HCT116 (cell line): Measurements from ENCODE around the gene SCGB1D2. TPM values are rescaled to one million over a fixed set of nuclear protein-coding genes. Genes with fewer than 3 reads are reported as not detected.

Source experiments
- ATAC-seq: fragments of 200-7000 bp; cut with Tn5 transposase; 2 replicates; pipeline ENCODE4 v1.9.1; 2020; ENCODE audit warnings: mild to moderate bottlenecking, moderate library complexity
- BruUV-seq: library from RNA; stranded (reverse); fragments of 400-500 nt; replicated peaks from 2 replicates; lab custom pipeline; 2021; lab: Mats Ljungman, UMichigan
- CTCF ChIA-PET: fragments of 300-600 bp; sonication (Branson Sonifier 250); formaldehyde crosslinking; loops from one replicate; lab custom pipeline; 2021; ENCODE audit warnings: antibody characterized with exemption; lab: Charles Lee
- POLR2A ChIA-PET: fragments of 300-600, 350-600 bp; sonication (Branson Sonifier 250); formaldehyde crosslinking; loops from one replicate; lab custom pipeline; 2021; ENCODE audit warnings: antibody characterized with exemption; lab: Charles Lee
- RAD21 ChIA-PET, 2 experiments: fragments of 300-600 bp; sonication (Branson Sonifier 250); formaldehyde crosslinking; loops; one replicate each; lab custom pipeline; 2023; ENCODE audit warnings: low total read pairs in 2 of 2; ENCODE audit not compliant: uncharacterized antibody in 2 of 2, unreplicated experiment in 2 of 2, low non-redundant PET in 1 of 2; lab: Charles Lee
- DNase-seq: peaks from one replicate; pipeline ENCODE4 v3.0.0-alpha.2; 2010; ENCODE audit warnings: low read depth, low spot score
- H2AFZ ChIP-seq: fragments of 200-600 bp; shearing (Covaris generic), sonication (generic); 2 replicates; pipeline ENCODE4 v1.6.1; 2017; ENCODE audit warnings: low read depth, mixed run types, mixed read lengths, antibody characterized with exemption, low read length; ENCODE audit not compliant: poor library complexity, severe bottlenecking
- H3K27ac ChIP-seq: 2 replicates; pipeline ENCODE4 v1.5.1; 2012; ENCODE audit warnings: low read depth, low read length
- H3K27me3 ChIP-seq: fragments of 200-600 bp; sonication (generic); 2 replicates; pipeline ENCODE4 v1.6.1; 2016; ENCODE audit warnings: mixed run types, low read length, mixed read lengths; ENCODE audit not compliant: insufficient read depth
- H3K36me3 ChIP-seq, 2 experiments: fragments of 200-500 bp in 1 of 2; fragments of 200-600 bp in 1 of 2; sonication (Bioruptor generic) in 1 of 2; sonication (generic) in 1 of 2; 2 replicates each; pipeline versions ENCODE4 v1.5.1 to v1.6.1; 2014 to 2016; ENCODE audit warnings: low read length in 2 of 2, inconsistent platforms in 1 of 2, mixed read lengths in 1 of 2, mixed run types in 1 of 2; ENCODE audit not compliant: insufficient read depth in 2 of 2, control insufficient read depth in 1 of 2
- H3K4me1 ChIP-seq, 2 experiments: fragments of 200-600 bp in 1 of 2; sonication (generic) in 1 of 2; 2 replicates each; pipeline versions ENCODE4 v1.5.1 to v1.6.1; 2012 to 2017; ENCODE audit warnings: low read length in 2 of 2, inconsistent platforms in 1 of 2, mild to moderate bottlenecking in 1 of 2, mixed read lengths in 1 of 2, mixed run types in 1 of 2, moderate library complexity in 1 of 2; ENCODE audit not compliant: insufficient read depth in 2 of 2, control insufficient read depth in 1 of 2
- H3K4me2 ChIP-seq: fragments of 200-600 bp; sonication (generic); 2 replicates; pipeline ENCODE4 v1.6.1; 2017; ENCODE audit warnings: mixed run types, low read length, mixed read lengths
- H3K4me3 ChIP-seq, 2 experiments: fragments of 200-600 bp in 1 of 2; sonication (generic) in 1 of 2; replicated peaks in 1 of 2; 2 replicates each; pipeline ENCODE4 v1.5.1; 2011 to 2016; ENCODE audit warnings: low read length in 2 of 2, control low read depth in 1 of 2, low read depth in 1 of 2, mild to moderate bottlenecking in 1 of 2, mixed read lengths in 1 of 2, mixed run types in 1 of 2
- H3K79me2 ChIP-seq: fragments of 200-600 bp; sonication (generic); 2 replicates; pipeline ENCODE4 v1.6.1; 2017; ENCODE audit warnings: mild to moderate bottlenecking, mixed run types, low read length, moderate library complexity, mixed read lengths; ENCODE audit not compliant: insufficient read depth
- H3K9ac ChIP-seq: fragments of 200-600 bp; sonication (generic); 2 replicates; pipeline ENCODE4 v1.6.1; 2016; ENCODE audit warnings: low read length, mixed read lengths
- H3K9me2 ChIP-seq: fragments of 200-600 bp; sonication (generic), shearing (Covaris generic); 2 replicates; pipeline ENCODE4 v1.6.1; 2017; ENCODE audit warnings: mixed run types, mild to moderate bottlenecking, moderate library complexity; ENCODE audit not compliant: insufficient read depth
- H3K9me3 ChIP-seq, 2 experiments: fragments of 200-500 bp in 1 of 2; fragments of 200-600 bp in 1 of 2; sonication (Bioruptor generic) in 1 of 2; sonication (generic) in 1 of 2; 2 replicates each; pipeline ENCODE4 v1.6.1; 2014 to 2017; ENCODE audit warnings: low read length in 2 of 2, mixed read lengths in 2 of 2, inconsistent platforms in 1 of 2, low read depth in 1 of 2, mild to moderate bottlenecking in 1 of 2, mixed run types in 1 of 2, moderate library complexity in 1 of 2; ENCODE audit not compliant: control insufficient read depth in 1 of 2, insufficient read depth in 1 of 2
- H4K20me1 ChIP-seq: fragments of 200-600 bp; sonication (generic), shearing (Covaris generic); 2 replicates; pipeline ENCODE4 v1.6.1; 2017; ENCODE audit warnings: mixed run types, mild to moderate bottlenecking, moderate library complexity; ENCODE audit not compliant: insufficient read depth
- ATF3 ChIP-seq: IDR thresholded peaks from 2 replicates; pipeline ENCODE4 v1.6.1; 2012
- CBX3 ChIP-seq: IDR thresholded peaks from 2 replicates; pipeline ENCODE4 v1.6.1; 2012; ENCODE audit warnings: low read depth
- CEBPB ChIP-seq: IDR thresholded peaks from 2 replicates; pipeline ENCODE4 v1.6.1; 2012; ENCODE audit warnings: low read depth
- CTCF ChIP-seq, 3 experiments: fragments of 200-600 bp in 1 of 3; sonication (generic) in 1 of 3; IDR thresholded peaks in 2 of 3; conservative IDR thresholded peaks in 1 of 3; 2 replicates each; pipeline ENCODE4 v1.5.1; 2012 to 2017; ENCODE audit warnings: low read depth in 2 of 3, low read length in 2 of 3, antibody characterized with exemption in 1 of 3, borderline replicate concordance in 1 of 3, control low read depth in 1 of 3, mild to moderate bottlenecking in 1 of 3, mixed read lengths in 1 of 3, mixed run types in 1 of 3, moderate library complexity in 1 of 3; ENCODE audit not compliant: insufficient read depth in 1 of 3
- EGR1 ChIP-seq: IDR thresholded peaks from 2 replicates; pipeline ENCODE4 v1.6.1; 2012; ENCODE audit warnings: low read depth
- ELF1 ChIP-seq: IDR thresholded peaks from 2 replicates; pipeline ENCODE4 v1.6.1; 2012; ENCODE audit warnings: low read depth, borderline replicate concordance
- EZH2 ChIP-seq: fragments of 200-600 bp; sonication (generic); IDR thresholded peaks from 2 replicates; pipeline ENCODE4 v1.6.1; 2017; ENCODE audit warnings: antibody characterized with exemption, mixed run types
- EZH2phosphoT487 ChIP-seq: fragments of 200-600 bp; IDR thresholded peaks from 2 replicates; pipeline ENCODE4 v1.6.1; 2018; ENCODE audit warnings: antibody characterized with exemption, borderline replicate concordance
- FOSL1 ChIP-seq: IDR thresholded peaks from 2 replicates; pipeline ENCODE4 v1.6.1; 2012; ENCODE audit warnings: low read depth
- JUND ChIP-seq: IDR thresholded peaks from 2 replicates; pipeline ENCODE4 v1.6.1; 2012
- RAD21 ChIP-seq: IDR thresholded peaks from 2 replicates; pipeline ENCODE4 v1.6.1; 2012; ENCODE audit warnings: low read depth, mild to moderate bottlenecking
- SIN3A ChIP-seq: IDR thresholded peaks from 2 replicates; pipeline ENCODE4 v1.6.1; 2012; ENCODE audit warnings: low read depth
- SP1 ChIP-seq: IDR thresholded peaks from 2 replicates; pipeline ENCODE4 v1.6.1; 2012; ENCODE audit warnings: low read depth
- ZFX ChIP-seq: fragments of 450-650 bp; IDR thresholded peaks from 2 replicates; pipeline ENCODE4 v1.6.1; 2017
- ZNF274 ChIP-seq: fragments of 200-500 bp; sonication (Bioruptor generic); IDR thresholded peaks from 2 replicates; pipeline ENCODE4 v1.6.1; 2014; ENCODE audit warnings: mild to moderate bottlenecking, low read depth, low read length, inconsistent platforms
- intact Hi-C: fragments of 100-400 bp; cut with micrococcal nuclease; formaldehyde crosslinking; loops from 2 replicates; pipeline ENCODE4 v1.10.0; 2022
- total RNA-seq: library from RNA; stranded (reverse); gene quantifications from one replicate; pipeline ENCODE4 v1.2.1, GENCODE V29; 2021; ENCODE audit not compliant: unreplicated experiment
- TF ChIP-seq, protein P1 (sequence below): IDR thresholded peaks from 2 replicates; pipeline ENCODE4 v1.6.1; 2012; ENCODE audit warnings: low read depth

SCGB1D2 gene
- total RNA-seq, 1 experiment from 2014 or later, result not detected

DNA sequence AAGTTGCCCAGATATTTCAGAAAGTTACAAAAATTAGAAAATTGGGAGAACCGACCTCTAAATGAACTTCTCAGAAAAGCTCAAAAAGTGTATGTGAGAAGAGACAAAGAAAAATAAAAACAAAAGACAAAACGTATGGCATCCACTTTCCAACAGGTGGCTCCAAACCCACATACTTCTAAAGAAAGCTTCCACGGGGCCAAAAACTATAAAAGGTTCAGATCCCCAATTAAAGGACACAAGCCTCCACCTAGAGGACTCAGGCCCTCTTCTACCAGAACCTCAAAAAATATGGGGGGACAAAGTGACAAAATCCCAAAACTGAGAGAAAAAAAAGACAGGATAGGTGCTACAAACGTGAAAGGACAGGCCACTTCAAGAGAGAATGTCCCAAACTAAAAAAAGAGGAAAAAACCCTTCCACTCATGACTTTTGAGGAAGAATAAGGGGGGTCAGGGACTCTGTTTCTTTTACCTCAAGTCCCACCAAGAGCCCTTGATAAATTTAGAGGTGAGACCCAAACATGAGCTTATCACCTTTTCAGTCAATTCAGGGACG is 24.8 kb upstream of the SCGB1D2 start:
- Histone ChIP-seq H3K79me2 (no peaks in the 10 kb centered on the region), H3K4me3 (no peak overlapping the region), H2AFZ (peak overlapping the region; percentile 59), H3K4me1 (no peaks in the 10 kb centered on the region), H3K4me2 (no peak overlapping the region), H3K9ac (no peak overlapping the region), H3K9me2 (no peaks in the 10 kb centered on the region), H3K36me3 (no peaks in the 10 kb centered on the region), H3K9me3 (0 out of 4 replicates have a peak, but pooled peaks cover 0 to 4% of the 10 kb centered on the region in 2 experiments), H3K27me3 (no peaks in the 10 kb centered on the region), H3K27ac (no peak overlapping the region), H4K20me1 (no peaks in the 10 kb centered on the region)
- intact Hi-C loops, result loop anchor here (1.0 kb wide), 3 partner anchors 94 to 161 kb away; no protein-coding TSS in a partner anchor
- no TSS peak for BruUV-seq
- ChIA-PET RAD21 (no interaction called here), CTCF (interaction anchor here (0.7 to 1.4 kb wide), 13 partner anchors 11 to 420 kb away, joined by 3 to 10 read pairs (median 4); partner anchors contain the start of gene SCGB2A2), POLR2A (no interaction called here)
- no peak for TF ChIP-seq EGR1
- peak; percentile 53 to 89 (median 64) for TF ChIP-seq CTCF (IDR thresholded peaks at IDR 0.05 in 2 of 3, conservative IDR thresholded peaks at IDR 0.05 in 1 of 3; ENCODE audit: borderline replicate concordance in 1 of 3, insufficient read depth in 1 of 3, low read depth in 2 of 3, low read length in 2 of 3)
- TF ChIP-seq SP1, result no peak
- no peak for TF ChIP-seq EZH2
- peak; percentile 81 for TF ChIP-seq RAD21
- no peak for TF ChIP-seq JUND
- ATAC-seq (peak; percentile 63), DNase-seq (no peak)

GRCh38 chr11:62221498-62221897 is 20.5 kb upstream of the SCGB1D2 start:
- BruUV-seq, result no TSS peak
- RAD21 ChIA-PET, result no interaction called here
- TF ChIP-seq JUND, result no peak
- TF ChIP-seq, protein P1, sequence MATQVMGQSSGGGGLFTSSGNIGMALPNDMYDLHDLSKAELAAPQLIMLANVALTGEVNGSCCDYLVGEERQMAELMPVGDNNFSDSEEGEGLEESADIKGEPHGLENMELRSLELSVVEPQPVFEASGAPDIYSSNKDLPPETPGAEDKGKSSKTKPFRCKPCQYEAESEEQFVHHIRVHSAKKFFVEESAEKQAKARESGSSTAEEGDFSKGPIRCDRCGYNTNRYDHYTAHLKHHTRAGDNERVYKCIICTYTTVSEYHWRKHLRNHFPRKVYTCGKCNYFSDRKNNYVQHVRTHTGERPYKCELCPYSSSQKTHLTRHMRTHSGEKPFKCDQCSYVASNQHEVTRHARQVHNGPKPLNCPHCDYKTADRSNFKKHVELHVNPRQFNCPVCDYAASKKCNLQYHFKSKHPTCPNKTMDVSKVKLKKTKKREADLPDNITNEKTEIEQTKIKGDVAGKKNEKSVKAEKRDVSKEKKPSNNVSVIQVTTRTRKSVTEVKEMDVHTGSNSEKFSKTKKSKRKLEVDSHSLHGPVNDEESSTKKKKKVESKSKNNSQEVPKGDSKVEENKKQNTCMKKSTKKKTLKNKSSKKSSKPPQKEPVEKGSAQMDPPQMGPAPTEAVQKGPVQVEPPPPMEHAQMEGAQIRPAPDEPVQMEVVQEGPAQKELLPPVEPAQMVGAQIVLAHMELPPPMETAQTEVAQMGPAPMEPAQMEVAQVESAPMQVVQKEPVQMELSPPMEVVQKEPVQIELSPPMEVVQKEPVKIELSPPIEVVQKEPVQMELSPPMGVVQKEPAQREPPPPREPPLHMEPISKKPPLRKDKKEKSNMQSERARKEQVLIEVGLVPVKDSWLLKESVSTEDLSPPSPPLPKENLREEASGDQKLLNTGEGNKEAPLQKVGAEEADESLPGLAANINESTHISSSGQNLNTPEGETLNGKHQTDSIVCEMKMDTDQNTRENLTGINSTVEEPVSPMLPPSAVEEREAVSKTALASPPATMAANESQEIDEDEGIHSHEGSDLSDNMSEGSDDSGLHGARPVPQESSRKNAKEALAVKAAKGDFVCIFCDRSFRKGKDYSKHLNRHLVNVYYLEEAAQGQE, result no peak
- TF ChIP-seq CEBPB, result no peak
- no peak for TF ChIP-seq EZH2
- no peak for TF ChIP-seq EGR1
- no peak for TF ChIP-seq FOSL1
- TF ChIP-seq ZFX, result no peak
- no peak for TF ChIP-seq CBX3
- TF ChIP-seq SIN3A, result no peak
- TF ChIP-seq RAD21, result no peak
- no peak for TF ChIP-seq ELF1
- no peak for TF ChIP-seq EZH2phosphoT487
- no peak for TF ChIP-seq ATF3
- no peak for TF ChIP-seq ZNF274

More at GRCh38 chr11:62221498-62221897, 20.5 kb upstream of the SCGB1D2 start:
- H2AFZ ChIP-seq, result no peak overlapping the region
- H4K20me1 ChIP-seq, result no peaks in the 10 kb centered on the region
- no peaks in the 10 kb centered on the region for H3K27me3 ChIP-seq
- H3K9me3 ChIP-seq, result peaks cover 11 to 18% of the 10 kb centered on the region in 2 experiments; a peak in 2 of 4 replicates
- intact Hi-C loops, result no loop called here
- no peak overlapping the region for H3K4me2 ChIP-seq
- H3K9ac ChIP-seq, result no peak overlapping the region
- H3K36me3 ChIP-seq, result no peaks in the 10 kb centered on the region
- H3K4me3 ChIP-seq, result no peak overlapping the region
- H3K4me1 ChIP-seq, result no peaks in the 10 kb centered on the region
- ATAC-seq (no peak), DNase-seq (no peak)
- ChIA-PET POLR2A (no interaction called here), CTCF (no interaction called here)
- no peak overlapping the region for H3K27ac ChIP-seq
- no peaks in the 10 kb centered on the region for H3K9me2 ChIP-seq
- H3K79me2 ChIP-seq, result no peaks in the 10 kb centered on the region
